ENCODE measurements around the gene CGGBP1.
"Not testable (repeated sequence)": the region's sequence is repeated elsewhere in the genome, so short reads cannot be mapped to it uniquely, and the experiment has no call there.

The CGGBP1 gene

DNA sequence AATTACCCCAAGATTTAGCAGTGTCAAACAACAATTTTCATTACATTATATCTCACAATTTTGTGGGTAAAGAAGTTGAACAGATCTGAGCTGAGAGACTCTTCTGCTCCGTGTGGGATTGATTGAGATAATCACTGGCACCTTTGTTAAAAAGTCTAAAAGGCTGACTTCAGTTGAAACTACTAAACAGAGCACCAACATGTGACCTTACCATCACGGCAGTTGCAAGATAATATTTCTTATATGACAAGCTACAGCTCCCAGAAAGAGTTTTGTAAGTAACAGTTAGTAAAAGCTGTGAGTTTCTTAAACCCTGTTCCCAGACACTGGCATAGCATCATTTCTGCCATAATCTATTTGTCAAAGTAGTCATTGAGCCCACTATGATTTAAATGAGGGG is 25.0 kb downstream of the CGGBP1 start:
- no peak for DNase-seq

DNA sequence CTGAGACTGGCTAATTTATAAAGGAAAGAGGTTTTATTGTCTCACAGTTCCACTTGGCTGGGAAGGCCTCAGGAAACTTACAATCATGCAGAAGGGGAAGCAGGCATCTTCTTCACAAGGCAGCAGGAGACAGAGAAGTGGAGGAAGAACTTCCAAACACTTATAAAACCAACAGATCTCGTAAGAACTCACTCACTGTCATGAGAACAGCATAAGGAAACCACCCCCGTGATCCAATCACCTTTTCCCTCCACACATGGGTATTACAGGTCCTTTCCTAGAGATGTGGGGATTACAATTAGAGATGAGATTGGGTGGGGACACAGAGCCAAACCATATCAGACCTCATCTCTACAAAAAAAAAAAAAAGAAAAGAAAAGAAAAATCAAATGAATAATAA is 25.7 kb downstream of the CGGBP1 start:
- no peak for DNase-seq

DNA sequence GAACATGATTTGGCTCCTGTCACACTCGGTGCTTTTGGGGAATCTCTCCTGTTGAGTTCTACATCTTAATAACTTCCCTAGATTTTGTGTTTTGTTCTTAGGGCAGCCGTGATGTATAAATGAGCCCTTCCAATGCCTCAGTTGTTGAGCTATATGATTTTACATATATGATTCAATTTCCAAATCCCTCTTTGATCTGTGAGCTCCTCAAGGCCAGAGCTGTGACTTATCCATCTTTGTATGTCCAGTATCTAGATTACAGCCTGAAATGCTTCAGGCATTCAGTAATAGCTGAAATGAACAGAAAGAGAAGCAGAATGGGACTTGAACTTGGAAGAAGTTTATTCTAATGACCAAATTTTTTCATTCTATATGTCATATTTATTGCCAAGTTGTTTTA is 26.6 kb downstream of the CGGBP1 start:
- no peak for DNase-seq

DNA sequence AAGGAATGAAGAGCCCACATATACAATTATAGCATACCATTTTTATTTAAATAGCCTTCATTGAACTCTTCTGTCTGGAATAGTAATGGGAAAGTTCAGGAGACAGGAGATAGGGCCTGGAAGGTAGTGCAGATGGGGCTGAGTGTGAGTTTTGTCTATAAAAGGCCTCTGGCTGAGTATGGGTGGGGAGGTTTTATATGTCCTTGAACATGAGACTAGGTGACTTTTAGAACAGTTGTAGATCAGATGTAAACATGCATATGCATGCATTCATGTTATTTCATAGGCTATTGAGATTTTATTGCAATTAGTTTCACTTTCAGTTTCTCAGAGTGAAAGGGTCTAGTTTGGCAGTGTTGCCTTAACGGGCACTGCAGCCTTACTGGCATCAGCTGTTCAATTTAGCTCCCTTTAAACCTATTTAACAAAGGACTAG is 27.1 kb downstream of the CGGBP1 start:
- DNase-seq, result peak; percentile 47

DNA sequence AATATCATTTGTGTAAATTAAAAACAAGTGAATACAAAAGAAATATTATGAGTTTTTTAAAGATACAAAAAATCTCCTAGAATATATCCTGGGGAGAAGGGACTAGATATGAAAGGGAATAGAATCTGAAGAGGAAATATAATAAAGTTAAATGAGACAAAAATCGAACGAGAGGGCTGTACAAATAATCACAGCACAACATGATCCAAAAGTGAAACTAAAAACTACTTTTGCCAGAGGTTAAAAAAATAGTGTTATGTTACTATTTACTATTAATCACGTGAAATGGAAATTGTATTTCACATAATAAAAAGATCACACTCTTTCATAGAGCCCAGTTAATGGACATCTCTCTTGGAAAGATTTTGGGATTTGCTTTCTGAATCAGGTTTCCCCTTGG is 28.6 kb downstream of the CGGBP1 start:
- no peak for DNase-seq

DNA sequence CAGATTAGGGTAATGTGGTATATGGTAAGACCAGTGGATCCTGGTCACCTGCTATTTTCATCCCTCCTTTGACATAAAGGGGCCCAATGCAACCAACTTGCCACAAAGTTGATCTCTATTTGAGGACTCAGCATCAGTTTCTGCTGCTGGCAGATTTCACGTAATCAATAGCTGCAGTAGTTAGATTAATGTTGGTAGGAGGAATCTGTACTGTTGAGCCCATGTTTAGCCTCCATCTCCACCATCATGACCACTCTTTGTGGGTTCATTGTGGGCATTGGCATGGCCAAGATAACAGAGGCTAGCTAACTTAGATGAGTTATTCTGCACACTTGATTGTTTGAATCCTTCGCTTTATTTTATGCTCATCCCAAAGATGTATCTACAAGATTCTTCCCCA is 29.9 kb downstream of the CGGBP1 start:
- DNase-seq, result no peak

DNA sequence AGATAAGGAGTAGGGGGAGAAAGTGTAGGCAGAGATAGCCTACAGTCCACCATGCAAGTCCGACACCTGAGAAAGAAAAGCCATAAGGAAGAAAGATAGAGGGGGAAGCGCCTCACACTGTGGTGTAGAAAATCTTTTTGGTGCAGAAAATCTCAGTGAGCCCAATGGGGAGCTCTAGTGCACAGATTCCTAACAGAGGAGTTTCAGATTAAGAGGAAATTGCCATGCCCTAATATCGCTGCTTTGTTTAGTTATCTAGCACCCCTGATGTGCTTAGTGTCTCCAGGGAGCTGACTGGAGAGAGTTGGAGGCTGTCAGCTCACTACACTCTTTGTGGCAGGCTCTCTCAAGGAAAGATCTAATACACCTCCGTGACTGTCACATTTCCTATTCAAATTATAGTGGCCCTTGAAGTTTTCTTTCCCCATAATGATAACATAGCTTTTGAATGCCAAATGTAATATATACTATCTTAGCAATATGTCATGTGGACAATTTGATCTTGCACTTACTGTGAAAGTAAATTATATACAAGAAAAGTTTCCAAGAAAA is 33.7 kb downstream of the CGGBP1 start:
- no peak for DNase-seq

DNA sequence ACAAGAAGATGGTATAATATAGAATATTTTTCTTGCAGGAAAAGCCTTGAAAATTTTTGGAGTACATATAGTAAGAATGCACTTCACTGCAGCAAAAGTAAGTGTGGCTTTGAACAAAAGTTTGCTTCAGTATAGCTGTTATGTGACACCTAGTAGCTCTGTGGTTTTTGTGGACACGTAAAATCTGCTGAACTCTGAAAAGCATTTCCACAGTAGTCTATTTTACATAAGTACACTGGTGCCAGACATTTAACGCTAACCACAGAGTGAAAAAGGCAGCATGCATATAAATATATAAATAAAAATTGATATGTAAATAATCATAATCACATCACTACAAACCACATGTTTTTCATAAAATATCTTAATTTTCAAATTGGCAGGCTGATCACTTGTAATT is 39.8 kb downstream of the CGGBP1 start:
- DNase-seq, result no peak

DNA sequence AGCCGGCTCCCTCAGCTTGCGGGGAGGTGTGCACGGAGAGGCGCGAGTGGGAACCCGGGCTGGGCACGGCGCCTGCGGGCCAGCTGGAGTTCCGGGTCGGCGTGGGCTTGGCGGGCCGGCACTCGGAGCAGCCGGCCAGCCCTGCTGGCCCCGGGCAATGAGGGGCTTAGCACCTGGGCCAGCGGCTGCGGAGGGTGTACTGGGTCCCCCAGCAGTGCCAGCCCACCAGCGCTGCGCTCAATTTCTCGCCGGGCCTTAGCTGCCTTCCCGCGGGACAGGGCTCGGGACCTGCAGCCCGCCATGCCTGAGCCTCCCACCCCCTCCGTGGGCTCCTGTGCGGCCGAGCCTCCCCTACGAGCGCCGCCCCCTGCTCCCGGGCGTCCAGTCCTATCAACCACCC is 43.1 kb downstream of the CGGBP1 start:
- not testable (repeated sequence) for DNase-seq

DNA sequence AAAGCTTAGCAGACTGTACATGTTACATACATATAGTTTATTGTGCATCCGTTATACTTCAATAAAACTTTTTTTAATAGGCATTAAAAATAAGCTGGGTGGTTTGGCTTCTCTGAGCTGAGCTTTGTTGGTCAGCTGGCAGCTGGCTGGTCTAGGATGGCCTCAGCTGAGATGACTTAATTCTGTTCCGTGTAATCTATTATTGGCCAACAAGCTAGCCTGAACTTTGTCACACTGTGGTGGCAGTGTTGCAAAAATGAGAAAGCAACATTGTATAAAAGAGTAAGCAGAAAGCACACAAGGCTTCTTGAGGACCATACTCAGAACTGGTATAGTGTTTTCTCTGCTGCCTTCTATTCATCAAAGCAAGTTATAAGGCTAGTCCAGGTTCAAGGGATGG is 45.2 kb downstream of the CGGBP1 start:
- no peak for DNase-seq

DNA sequence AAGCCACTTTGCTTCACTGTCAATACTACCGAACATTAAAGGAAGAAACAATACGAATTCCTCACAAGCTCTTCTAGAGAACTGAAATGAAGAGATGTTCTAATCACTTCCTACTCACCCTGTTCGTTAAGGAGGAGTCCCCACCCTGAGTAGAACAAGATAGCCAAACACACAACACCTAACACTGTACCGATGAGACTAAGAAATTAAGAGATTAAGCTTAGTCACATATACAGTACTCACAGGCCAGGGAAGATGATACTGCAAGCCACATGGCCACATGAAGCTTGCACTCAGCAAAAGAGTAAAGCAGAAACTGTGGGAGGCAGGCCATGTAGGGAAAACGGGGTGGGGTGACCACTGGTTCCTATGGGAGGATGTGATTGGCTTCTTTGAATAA is 48.0 kb downstream of the CGGBP1 start:
- no peak for DNase-seq

DNA sequence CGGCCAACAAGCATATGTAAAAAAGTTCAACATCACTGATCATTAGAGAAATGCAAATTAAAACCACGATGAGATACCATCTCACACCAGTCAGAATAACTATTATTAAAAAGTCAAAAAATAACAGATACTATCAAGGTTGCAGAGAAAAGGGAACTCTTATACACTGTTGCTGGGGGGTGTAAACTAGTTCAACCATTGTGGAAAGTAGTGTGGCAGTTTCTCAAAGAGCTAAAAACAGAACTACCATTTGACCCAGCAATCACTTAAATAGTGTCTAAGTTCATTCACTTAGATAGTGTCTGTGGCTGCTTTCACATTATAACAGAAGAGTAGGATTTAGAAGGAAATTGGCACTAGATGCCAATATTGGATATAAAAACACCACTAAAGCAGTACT is 49.7 kb downstream of the CGGBP1 start:
- no peak for DNase-seq

DNA sequence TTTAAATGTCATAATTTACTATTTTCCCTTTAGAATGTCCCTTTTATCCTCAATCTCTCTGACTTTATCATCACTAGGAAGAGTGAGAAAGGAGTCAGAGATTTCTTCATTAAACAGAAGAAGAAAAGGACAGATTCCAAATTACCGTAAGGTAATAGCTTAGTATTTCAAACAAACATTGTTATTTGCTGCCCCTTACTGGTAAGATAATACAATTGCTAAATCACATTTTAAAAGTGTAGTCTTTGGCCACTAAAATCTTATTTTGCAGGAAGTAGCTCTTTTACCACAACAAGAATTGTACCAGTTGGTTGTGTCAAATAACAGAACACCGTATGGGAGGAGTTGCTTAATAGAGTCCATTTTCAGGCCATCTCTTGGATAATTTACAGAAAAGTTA is 53.7 kb downstream of the CGGBP1 start:
- DNase-seq, result peak; percentile 22

DNA sequence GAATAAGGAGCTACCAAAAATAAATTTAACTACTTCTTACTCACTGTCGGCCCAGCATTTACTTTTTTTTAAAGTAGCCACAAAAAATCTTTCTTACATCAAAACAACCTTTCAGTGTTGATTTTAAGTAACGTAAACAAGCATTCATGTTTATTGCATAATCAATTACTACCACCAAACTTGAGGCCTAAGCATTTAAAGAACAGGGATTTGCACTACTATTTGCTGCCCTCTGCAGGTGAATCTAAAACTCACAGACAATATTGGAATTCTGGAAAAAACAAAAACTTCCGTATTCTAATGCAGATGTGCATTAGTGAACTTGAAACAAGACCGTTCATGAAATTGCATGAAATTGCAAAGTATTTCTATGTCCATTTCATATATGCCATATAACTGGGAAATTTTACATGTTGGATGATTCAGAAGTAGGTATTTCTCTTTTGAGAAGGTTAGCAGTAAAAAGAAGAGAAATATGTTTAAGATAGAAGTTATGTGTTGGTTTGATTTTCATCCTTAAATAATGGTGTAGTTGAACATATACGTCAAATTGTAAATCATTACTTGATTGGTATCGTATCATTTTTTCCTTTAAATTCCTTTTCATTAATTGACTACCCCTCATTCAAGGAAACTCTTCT is 55.6 kb downstream of the CGGBP1 start:
- DNase-seq, result peak; percentile 17

DNA sequence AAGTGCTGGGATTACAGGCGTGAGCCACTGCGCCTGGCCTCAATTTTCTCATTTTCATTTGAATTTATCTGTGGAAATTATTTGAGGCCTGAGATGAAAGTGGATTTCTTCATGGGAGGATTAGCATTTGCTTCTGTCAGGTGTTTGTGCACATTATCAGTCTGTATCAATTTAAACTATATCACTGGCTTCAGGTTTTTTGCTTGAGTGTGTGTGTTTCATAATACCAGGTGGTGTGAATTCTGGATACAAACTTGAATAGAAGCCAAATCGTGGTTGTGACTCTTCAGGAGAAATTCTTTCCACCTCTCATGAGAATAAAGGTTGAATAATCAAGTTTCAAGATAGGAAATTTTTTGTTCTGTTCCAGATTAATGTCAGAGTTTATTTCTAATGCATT is 56.4 kb downstream of the CGGBP1 start:
- DNase-seq, result no peak

All from midbrain (tissue), 1 donor.